NK-92 (cell line): ENCODE results near the gene OR5K2.

Experiments
- DNase-seq: peaks from one replicate; lab custom pipeline; 2025; ENCODE audit not compliant: unreplicated experiment; lab: John Stamatoyannopoulos, UW

OR5K2 gene

GRCh38 chr3:98522544-98523281, 25.2 kb downstream of the OR5K2 start, which contains the start of gene CLDND1:
TSS of gene CLDND1 (minus strand) at chr3:98522902. CDS start at chr3:98521424, 1,478 bp downstream.
- DNase-seq = peak; percentile 62

- no peak for DNase-seq
Measured at GRCh38 chr3:98525494-98525893, 28.0 kb downstream of the OR5K2 start.

- no peak for DNase-seq
Measured at GRCh38 chr3:98528474-98529346, 31.2 kb downstream of the OR5K2 start.

- DNase-seq = no peak
Measured at GRCh38 chr3:98529856-98530459, 32.5 kb downstream of the OR5K2 start.

- DNase-seq = no peak
Measured at GRCh38 chr3:98530676-98531075, 33.2 kb downstream of the OR5K2 start.

GRCh38 chr3:98531622-98532274, 34.3 kb downstream of the OR5K2 start, which contains the start of gene GPR15:
TSS of gene GPR15 (plus strand) at chr3:98531978. CDS start at chr3:98532034, 56 bp downstream.
- DNase-seq = no peak

GRCh38 chr3:98532275-98532637, 34.8 kb downstream of the OR5K2 start:
- no peak for DNase-seq

GRCh38 chr3:98532709-98533571, 35.5 kb downstream of the OR5K2 start:
- DNase-seq = no peak

GRCh38 chr3:98534168-98534567, 36.7 kb downstream of the OR5K2 start:
- DNase-seq = no peak

GRCh38 chr3:98534734-98535133, 37.3 kb downstream of the OR5K2 start:
- DNase-seq = no peak

GRCh38 chr3:98536456-98537017, 39.1 kb downstream of the OR5K2 start:
- DNase-seq = no peak

GRCh38 chr3:98540346-98540745, 42.9 kb downstream of the OR5K2 start:
- DNase-seq = no peak

GRCh38 chr3:98541695-98542094, 44.2 kb downstream of the OR5K2 start:
- no peak for DNase-seq

- no peak for DNase-seq
Measured at GRCh38 chr3:98542623-98543022, 45.1 kb downstream of the OR5K2 start.

- no peak for DNase-seq
Measured at GRCh38 chr3:98545940-98546339, 48.5 kb downstream of the OR5K2 start.
